ENCODE measurements around the gene SPG7.

Gene SPG7

GRCh38 chr16:89519881-89520280 lies 11.7 kb downstream of the SPG7 start:
- no peak for DNase-seq

- no peak for DNase-seq
Measured at GRCh38 chr16:89522287-89522686, 14.1 kb downstream of the SPG7 start.

GRCh38 chr16:89523680-89524344 lies 15.6 kb downstream of the SPG7 start:
- no peak for DNase-seq

GRCh38 chr16:89525146-89525913 lies 17.1 kb downstream of the SPG7 start:
- DNase-seq, result no peak

GRCh38 chr16:89529097-89529496 lies 20.9 kb downstream of the SPG7 start:
- no peak for DNase-seq

- DNase-seq, result no peak
Measured at GRCh38 chr16:89530401-89531381, 22.5 kb downstream of the SPG7 start.

- no peak for DNase-seq
Measured at GRCh38 chr16:89531821-89532526, 23.8 kb downstream of the SPG7 start.

GRCh38 chr16:89534252-89534756 lies 26.1 kb downstream of the SPG7 start:
- no peak for DNase-seq

GRCh38 chr16:89536371-89536770 lies 28.2 kb downstream of the SPG7 start:
- DNase-seq, result no peak

- DNase-seq, result no peak
Measured at GRCh38 chr16:89536886-89537548, 28.8 kb downstream of the SPG7 start.

GRCh38 chr16:89537549-89537925 lies 29.3 kb downstream of the SPG7 start:
- DNase-seq, result no peak

- no peak for DNase-seq
Measured at GRCh38 chr16:89538286-89538685, 30.1 kb downstream of the SPG7 start.

- no peak for DNase-seq
Measured at GRCh38 chr16:89540557-89540956, 32.4 kb downstream of the SPG7 start.

GRCh38 chr16:89541792-89542191 lies 33.6 kb downstream of the SPG7 start:
- no peak for DNase-seq

GRCh38 chr16:89544113-89544512 lies 35.9 kb downstream of the SPG7 start:
- DNase-seq, result no peak

GRCh38 chr16:89544713-89545043 lies 36.5 kb downstream of the SPG7 start:
- DNase-seq, result no peak

GRCh38 chr16:89545044-89545830 lies 37.0 kb downstream of the SPG7 start:
- DNase-seq, result no peak

GRCh38 chr16:89545831-89546574 lies 37.8 kb downstream of the SPG7 start:
- DNase-seq, result no peak

- no peak for DNase-seq
Measured at GRCh38 chr16:89546781-89547180, 38.6 kb downstream of the SPG7 start.

GRCh38 chr16:89547291-89547690 lies 39.1 kb downstream of the SPG7 start:
- DNase-seq, result no peak

- no peak for DNase-seq
Measured at GRCh38 chr16:89547860-89548259, 39.7 kb downstream of the SPG7 start.

Data from activated CD4-positive, CD25-positive, alpha-beta regulatory T cell (primary cell).